GM19193 (cell line): ENCODE results near the gene CACNG4.

Experiments used
- POLR2A ChIP-seq: IDR thresholded peaks from 4 replicates; pipeline ENCODE4 v1.6.1; 2011; ENCODE audit not compliant: insufficient read depth, insufficient read length; ENCODE audit errors: extremely low read depth

Gene CACNG4

GRCh38 chr17:66951605-66951953 lies 12.9 kb upstream of the CACNG4 start:
- TF ChIP-seq POLR2A: no peak

DNA sequence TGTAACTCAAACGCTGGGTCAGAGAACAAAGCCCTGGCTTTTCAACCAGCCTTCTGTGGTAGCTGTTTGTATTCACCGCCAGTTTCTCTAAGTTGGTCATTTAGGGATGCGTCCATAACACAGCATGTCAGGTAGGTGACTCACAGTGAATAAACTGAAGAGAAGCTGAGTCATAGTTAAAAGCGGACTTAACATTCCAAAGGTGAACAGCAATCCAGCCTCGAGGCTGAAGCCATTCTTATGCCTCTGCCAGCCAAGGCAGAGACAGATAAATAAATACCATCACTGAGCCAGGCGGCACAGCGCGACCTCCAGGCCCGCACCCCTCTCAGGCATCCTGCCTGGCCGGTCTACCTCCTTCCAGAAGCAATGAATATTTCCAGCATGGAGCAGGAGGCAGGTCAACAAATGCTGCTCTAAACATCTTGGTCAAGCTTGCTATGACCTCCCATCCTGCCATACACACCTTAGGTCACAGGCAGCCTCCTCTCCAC lies 12.4 kb upstream of the CACNG4 start:
- no peak for TF ChIP-seq POLR2A

DNA sequence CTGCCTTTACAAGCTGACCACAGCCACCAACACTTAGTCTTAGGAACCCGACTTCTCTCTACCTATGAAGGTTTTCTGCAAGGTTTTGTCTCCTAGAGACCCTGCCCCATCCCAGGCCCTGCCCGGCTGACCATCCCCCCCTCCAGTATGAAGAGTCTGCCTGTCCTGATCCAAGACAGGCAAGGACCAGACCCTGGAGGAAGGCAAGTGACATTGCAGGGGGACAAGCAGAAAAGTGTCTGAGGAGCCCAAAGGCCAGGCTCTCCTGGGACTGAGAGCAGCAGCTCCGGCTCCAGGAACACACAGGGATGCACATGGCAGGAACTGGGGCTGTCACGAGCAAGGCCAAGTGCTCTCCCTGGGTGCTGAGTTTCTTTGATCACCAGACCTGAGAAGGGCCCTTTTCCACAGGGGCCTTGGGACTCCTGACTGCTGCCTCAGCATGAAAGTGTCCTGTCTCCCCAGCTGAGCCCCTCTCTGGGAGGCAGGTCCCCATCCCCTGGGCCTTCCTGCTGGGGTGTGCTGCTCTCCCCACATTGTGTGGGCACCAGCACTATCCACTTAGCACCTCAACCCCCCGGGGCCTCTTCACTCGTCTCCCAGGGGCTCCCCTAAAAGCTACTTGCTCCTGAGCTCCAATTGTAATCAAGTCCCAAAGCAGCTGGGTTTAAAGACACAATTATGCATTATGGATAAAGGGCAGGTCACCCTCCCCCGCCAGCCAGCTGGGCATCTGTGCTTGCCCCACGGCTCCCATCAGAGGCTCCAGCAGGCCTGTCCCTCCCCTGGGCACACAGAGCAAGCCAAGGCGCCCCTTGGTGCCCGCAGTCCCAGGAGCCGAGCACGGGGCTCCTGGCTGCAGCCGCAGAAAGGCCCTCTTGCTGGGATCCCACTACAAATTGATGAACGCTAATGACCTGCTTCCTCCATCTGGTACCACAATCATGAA lies 11.6 kb upstream of the CACNG4 start:
- TF ChIP-seq POLR2A: no peak

DNA sequence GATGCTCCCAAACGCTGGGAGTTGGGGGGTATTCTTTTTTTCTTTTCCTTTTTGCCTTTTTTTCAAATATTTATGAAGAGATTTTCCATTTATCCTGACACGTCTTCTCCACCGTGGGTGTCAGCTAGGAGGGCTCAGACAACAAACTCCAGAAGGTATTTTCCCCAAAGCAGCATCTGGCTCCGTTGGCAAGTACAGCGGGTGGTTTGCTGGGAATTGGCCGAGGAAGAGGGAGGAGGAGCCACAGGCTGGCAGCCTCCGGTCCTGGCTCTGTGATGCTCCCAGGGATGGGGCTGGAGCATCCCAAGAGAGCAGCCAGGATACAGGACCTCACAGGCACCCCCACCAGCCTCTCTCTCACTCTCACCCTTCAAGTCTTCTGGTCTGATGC lies 10.9 kb upstream of the CACNG4 start:
- no peak for TF ChIP-seq POLR2A

GRCh38 chr17:66954632-66955031 lies 9.9 kb upstream of the CACNG4 start:
- no peak for TF ChIP-seq POLR2A

GRCh38 chr17:66955821-66956220 lies 8.7 kb upstream of the CACNG4 start:
- TF ChIP-seq POLR2A: no peak

GRCh38 chr17:66956941-66957340 lies 7.6 kb upstream of the CACNG4 start:
- TF ChIP-seq POLR2A: no peak

GRCh38 chr17:66957343-66957742 lies 7.2 kb upstream of the CACNG4 start:
- TF ChIP-seq POLR2A: no peak

DNA sequence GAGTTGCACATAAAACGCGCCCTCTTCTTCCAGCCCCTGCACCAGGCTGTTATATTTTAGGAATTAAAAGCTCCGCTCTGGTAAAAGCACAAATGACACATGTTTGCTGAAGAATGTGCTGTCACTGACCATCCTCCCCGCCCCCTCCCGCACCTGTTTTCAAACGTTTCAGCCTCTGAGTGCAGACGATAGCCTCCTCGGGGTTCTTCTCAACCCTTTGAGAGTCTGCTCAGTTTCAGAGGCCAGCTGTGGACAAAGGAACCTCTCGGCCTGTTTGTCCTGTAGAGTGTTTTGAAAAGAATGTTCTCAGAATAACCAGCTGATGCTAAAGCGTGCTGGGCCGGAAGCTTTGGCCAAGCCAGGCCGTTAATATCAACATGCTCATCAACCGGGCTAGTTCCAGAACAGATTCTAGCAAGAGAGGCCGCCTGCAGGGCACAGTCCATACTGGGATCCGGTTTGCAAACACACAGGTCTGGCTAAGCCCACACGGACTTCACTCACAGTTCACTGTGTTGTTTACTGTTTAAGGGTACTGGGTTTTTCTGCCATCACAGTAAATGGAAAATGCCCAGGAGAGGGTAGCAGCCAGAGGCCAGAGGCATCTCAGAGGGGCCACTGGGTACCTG lies 6.4 kb upstream of the CACNG4 start:
- TF ChIP-seq POLR2A: no peak

GRCh38 chr17:66959641-66960375 lies 4.7 kb upstream of the CACNG4 start:
- TF ChIP-seq POLR2A: no peak

DNA sequence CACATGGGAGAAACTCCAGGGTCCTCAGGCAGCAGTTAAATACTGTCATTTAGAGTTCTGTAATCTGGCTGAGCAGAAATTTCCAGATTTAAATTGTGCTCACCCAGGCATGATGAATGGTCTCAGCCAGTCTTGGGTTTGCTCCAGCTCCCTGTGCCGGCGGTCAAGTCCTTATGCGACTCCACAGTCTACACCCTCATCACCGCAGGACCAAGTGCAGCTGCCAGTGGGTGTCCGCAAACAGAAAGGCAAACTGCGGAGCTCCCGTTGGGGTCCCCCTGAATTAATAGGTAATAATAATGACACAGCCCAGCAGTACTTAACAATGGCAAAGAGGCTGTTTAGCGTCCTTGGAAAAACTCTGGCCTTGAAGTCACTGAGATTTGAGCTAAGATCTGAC lies 3.9 kb upstream of the CACNG4 start:
- TF ChIP-seq POLR2A: no peak

- TF ChIP-seq POLR2A: no peak
Observed at GRCh38 chr17:66963521-66963908, 992 bp upstream of the CACNG4 start.

- no peak for TF ChIP-seq POLR2A
Observed at GRCh38 chr17:66964930-66965800, 658 bp downstream of the CACNG4 start.

DNA sequence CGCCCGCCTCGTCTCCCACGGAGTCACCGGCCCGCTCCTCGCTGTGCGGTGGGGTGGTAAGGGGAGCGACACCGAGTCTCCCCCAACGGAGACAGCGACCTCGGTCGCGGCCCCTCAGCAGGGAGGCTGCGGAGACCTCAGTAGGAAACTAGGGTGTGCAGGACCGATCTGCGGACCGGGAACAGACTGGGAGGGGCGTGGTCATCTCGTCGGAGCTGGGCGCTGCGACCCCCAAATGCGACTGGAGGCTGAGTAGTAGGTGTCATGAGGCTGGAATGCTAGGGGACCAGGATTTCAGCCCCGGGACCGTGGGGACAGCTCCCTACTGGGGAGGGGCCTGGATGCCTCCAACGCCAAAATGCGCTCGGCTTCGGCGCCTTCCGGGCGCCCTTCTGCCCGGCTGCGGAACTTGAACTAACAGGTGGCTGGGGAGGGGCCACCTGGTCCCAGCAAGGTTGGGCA lies 1.3 kb downstream of the CACNG4 start:
- TF ChIP-seq POLR2A: no peak
